Measurements from ENCODE around the gene RAET1E.

RAET1E gene

GRCh38 chr6:149905371-149905910, 7.5 kb upstream of the RAET1E start:
- H3K9me3 ChIP-seq (ENCODE audit: severe bottlenecking): peaks cover 15% of the 10 kb centered on the region
- no peak overlapping the region for H3K27ac ChIP-seq
- TF ChIP-seq CTCF (IDR thresholded peaks at IDR 0.05; ENCODE audit: low read depth, low read length): no peak
- peaks cover 5% of the 10 kb centered on the region for H3K27me3 ChIP-seq (ENCODE audit: insufficient read depth, low read depth, severe bottlenecking)
- H3K4me3 ChIP-seq (ENCODE audit: low read depth, low read length): no peak overlapping the region
- DNase-seq: no peak
- no peaks in the 10 kb centered on the region for H3K36me3 ChIP-seq

- H3K27me3 ChIP-seq (ENCODE audit: insufficient read depth, low read depth, severe bottlenecking): no peaks in the 10 kb centered on the region
- H3K4me3 ChIP-seq (ENCODE audit: low read depth, low read length): no peak overlapping the region
- H3K27ac ChIP-seq: no peak overlapping the region
- H3K36me3 ChIP-seq: no peaks in the 10 kb centered on the region
- peaks cover 15% of the 10 kb centered on the region for H3K9me3 ChIP-seq (ENCODE audit: severe bottlenecking)
- no peak for DNase-seq
- TF ChIP-seq CTCF (IDR thresholded peaks at IDR 0.05; ENCODE audit: low read depth, low read length): no peak
Measured at GRCh38 chr6:149904661-149905370, 6.9 kb upstream of the RAET1E start.

- H3K27me3 ChIP-seq (ENCODE audit: insufficient read depth, low read depth, severe bottlenecking): no peaks in the 10 kb centered on the region
- no peak for DNase-seq
Measured at GRCh38 chr6:149903938-149904611, 6.2 kb upstream of the RAET1E start.

GRCh38 chr6:149901444-149902140, 3.7 kb upstream of the RAET1E start:
- TF ChIP-seq CTCF (IDR thresholded peaks at IDR 0.05; ENCODE audit: low read depth, low read length): no peak
- H3K4me3 ChIP-seq (ENCODE audit: low read depth, low read length): no peak overlapping the region
- H3K27me3 ChIP-seq (ENCODE audit: insufficient read depth, low read depth, severe bottlenecking): no peaks in the 10 kb centered on the region
- H3K27ac ChIP-seq: no peak overlapping the region
- no peaks in the 10 kb centered on the region for H3K36me3 ChIP-seq
- no peak for DNase-seq
- H3K9me3 ChIP-seq (ENCODE audit: severe bottlenecking): no peaks in the 10 kb centered on the region

More at GRCh38 chr6:149903938-149904611, 6.2 kb upstream of the RAET1E start:
- peaks cover 15% of the 10 kb centered on the region for H3K9me3 ChIP-seq (ENCODE audit: severe bottlenecking)
- no peak overlapping the region for H3K27ac ChIP-seq
- H3K4me3 ChIP-seq (ENCODE audit: low read depth, low read length): no peak overlapping the region
- H3K36me3 ChIP-seq: no peaks in the 10 kb centered on the region
- TF ChIP-seq CTCF (IDR thresholded peaks at IDR 0.05; ENCODE audit: low read depth, low read length): no peak

GRCh38 chr6:149900620-149901443, 2.9 kb upstream of the RAET1E start:
- no peaks in the 10 kb centered on the region for H3K27me3 ChIP-seq (ENCODE audit: insufficient read depth, low read depth, severe bottlenecking)

More at GRCh38 chr6:149900620-149901443, 2.9 kb upstream of the RAET1E start:
- H3K27ac ChIP-seq: no peak overlapping the region
- DNase-seq: no peak
- no peaks in the 10 kb centered on the region for H3K9me3 ChIP-seq (ENCODE audit: severe bottlenecking)
- no peaks in the 10 kb centered on the region for H3K36me3 ChIP-seq
- no peak overlapping the region for H3K4me3 ChIP-seq (ENCODE audit: low read depth, low read length)
- no peak for TF ChIP-seq CTCF (IDR thresholded peaks at IDR 0.05; ENCODE audit: low read depth, low read length)

Measured in WERI-Rb-1 (cell line).